AML-193 (cell line): ENCODE measurements around the gene VAMP1.
A peak's percentile ranks its signal among the peaks of the same experiment; 100 is the strongest.
"Not testable (repeated sequence)": the region's sequence is repeated elsewhere in the genome, so short reads cannot be mapped to it uniquely, and the experiment has no call there.

Experiments used
- DNase-seq, 2 experiments: peaks; one replicate each; lab custom pipeline; 2025; lab: John Stamatoyannopoulos, UW

Gene VAMP1

DNA sequence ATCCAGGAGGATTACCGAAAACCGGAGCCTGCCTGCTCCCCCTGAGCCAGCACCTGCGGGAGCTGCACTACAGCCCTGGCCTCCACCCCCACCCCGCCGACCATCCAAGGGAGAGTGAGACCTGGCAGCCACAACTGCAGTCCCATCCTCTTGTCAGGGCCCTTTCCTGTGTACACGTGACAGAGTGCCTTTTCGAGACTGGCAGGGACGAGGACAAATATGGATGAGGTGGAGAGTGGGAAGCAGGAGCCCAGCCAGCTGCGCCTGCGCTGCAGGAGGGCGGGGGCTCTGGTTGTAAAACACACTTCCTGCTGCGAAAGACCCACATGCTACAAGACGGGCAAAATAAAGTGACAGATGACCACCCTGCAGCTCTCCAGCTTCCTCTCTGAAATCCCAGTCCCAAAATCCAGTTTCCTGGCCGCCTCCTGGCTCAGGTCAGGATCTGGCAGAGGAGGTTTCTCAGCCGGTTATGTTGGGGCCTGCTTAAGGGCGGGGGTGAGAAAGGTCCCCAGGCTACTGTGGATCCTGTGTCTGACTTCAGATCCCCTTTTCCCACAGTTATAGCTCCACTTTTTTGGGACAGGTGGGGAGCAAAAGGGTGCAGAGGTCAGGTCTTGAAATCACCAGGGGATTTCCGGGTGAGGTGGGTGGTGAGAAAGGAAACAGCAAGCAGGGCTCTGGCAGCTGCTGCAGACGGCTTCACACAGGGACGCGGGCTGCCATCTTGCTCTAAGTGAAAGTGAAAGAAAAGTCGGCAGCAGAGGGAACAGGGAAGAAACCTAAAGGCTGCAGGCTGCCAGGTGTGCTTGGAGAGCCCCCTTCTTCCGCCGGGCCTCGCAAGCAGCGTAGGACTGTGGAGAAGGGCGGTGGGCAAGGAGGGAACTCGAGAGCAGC lies 18.9 kb downstream of the VAMP1 start, which contains the start of gene TAPBPL:
TSS of gene TAPBPL (plus strand) at position 695 of the 897 bp plus-strand sequence. CDS start 207 bp downstream, outside the sequence.
- peak; percentile 52 to 56 for DNase-seq

DNA sequence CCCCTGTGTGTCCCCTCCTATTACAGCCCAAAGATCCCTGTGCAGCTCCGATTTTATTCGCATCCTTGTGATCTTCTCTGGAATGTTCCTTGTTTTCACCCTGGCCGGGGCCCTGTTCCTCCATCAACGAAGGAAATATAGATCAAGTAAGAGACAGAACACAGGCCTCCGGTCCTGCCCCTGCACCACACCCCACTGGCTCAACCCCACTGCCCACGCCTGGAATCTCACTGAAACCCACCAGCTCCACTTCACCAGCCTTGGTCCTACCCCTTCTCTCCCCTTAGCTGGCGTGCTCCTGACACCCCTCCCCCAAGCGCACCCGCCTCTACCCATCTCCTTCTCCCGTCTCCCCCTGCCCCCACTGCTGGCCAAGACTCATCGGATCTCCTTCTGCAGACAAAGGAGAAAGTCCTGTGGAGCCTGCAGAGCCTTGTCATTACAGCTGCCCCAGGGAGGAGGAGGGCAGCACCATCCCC lies 19.6 kb downstream of the VAMP1 start:
- DNase-seq, result no peak

DNA sequence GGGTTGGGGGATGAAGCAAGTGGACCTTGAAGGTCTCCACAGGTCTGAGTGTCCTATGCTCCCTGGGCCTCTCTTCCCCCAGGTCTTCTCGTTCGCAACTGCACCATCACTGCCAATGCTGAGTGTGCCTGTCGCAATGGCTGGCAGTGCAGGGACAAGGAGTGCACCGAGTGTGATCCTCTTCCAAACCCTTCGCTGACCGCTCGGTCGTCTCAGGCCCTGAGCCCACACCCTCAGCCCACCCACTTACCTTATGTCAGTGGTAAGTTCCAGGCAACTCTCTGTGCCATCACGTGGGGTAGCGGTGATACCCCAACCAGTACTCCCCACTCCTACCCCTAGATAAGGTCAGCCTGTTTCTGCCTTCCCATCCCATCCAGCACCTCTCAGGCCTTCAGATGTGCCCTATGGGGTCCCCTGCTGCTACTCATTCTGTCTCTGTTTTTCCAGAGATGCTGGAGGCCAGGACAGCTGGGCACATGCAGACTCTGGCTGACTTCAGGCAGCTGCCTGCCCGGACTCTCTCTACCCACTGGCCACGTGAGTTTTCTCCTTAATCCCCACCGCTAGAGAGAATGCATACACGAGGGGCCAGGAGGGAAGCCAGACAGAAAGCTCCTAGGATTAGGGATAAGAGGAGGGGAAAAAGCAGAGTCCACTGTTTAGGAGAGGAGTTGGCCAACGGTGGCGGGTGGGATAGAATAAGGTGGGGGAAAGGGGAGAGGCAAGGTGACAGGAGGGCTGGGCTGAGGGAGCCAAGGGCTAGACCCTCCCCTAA lies 20.2 kb downstream of the VAMP1 start:
- DNase-seq, result no peak

DNA sequence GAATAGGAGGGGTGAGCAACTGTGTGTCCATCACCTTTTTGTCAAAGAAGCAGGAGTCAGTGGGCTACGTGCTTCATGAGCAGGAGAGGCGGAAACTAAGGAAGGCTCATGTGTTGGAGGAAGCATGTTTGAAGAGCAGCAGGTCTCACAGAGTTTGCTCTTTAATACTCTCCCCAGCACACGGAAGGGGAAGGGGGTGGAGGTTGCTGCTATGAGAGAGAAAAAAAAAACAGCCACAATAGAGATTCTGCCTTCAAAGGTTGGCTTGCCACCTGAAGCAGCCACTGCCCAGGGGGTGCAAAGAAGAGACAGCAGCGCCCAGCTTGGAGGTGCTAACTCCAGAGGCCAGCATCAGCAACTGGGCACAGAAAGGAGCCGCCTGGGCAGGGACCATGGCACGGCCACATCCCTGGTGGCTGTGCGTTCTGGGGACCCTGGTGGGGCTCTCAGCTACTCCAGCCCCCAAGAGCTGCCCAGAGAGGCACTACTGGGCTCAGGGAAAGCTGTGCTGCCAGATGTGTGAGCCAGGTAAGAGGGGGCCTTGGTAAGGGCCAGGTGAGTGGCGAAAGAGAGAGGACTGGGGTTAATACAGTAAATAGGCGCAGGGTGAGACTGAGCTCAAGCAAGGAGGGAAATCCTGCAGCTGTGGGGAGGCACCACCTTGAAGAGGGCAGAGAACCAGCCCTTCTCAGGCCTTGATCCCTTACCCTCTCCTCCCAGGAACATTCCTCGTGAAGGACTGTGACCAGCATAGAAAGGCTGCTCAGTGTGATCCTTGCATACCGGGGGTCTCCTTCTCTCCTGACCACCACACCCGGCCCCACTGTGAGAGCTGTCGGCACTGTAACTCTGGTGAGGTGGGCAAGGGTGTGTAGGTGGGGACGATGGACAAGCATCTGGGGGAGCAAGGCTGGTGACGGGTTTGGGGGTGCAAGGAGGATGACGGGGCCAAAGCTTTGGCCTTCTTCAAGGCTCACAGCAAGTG lies 25.5 kb downstream of the VAMP1 start, which contains the start of gene CD27:
TSS of gene CD27 (plus strand) at position 252 of the 985 bp plus-strand sequence. CDS start at position 393, 141 bp downstream.
- no peak for DNase-seq

DNA sequence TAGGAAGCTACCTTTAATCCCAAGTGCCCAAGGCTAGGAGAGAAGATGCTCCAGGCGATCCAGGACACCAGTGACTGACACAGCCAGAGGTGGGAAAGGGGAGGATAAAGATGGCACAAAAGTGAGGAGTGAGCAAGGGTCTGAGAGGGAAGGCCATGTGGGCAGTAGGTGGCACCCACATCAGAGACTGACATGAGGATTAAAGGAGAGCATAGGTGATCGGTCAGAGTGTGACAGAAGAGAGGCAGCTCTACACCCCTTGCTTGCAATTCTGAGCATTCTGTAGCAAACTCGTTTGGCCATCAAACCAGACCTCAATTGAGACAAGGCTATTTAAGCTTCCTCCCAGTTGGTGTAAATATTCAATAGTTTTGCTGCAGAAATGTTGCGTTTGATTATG lies 26.4 kb downstream of the VAMP1 start:
- DNase-seq, result no peak

DNA sequence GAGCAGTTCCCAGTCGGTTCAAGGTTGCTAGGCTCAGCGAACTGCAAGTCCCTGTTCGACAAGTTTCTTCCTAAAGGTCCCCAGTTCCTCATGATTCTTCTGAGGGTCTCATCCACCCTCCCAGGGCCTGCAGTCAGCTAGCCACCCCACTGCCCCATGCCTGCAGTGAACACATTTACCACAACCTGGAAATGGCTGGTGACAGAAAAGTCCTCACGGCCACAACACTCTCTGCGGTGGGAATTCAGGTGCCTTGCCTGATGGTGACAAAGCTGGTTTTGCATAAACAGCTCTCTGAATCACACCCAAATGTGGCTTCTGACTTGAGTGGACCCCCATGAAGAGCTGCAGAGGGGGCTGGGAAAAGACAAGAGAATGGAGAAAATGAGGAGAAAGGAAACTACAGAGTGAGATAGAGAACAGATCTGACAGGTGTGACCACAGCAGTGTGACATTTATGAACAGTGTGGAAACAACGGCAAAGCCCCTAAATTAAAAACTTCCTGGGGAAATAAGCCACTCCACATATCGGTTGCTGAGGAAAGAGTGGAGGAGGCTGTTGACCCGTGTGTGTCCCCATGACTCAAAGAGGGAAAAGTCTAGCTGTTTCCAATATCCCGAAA lies 27.0 kb downstream of the VAMP1 start:
- DNase-seq, result no peak

DNA sequence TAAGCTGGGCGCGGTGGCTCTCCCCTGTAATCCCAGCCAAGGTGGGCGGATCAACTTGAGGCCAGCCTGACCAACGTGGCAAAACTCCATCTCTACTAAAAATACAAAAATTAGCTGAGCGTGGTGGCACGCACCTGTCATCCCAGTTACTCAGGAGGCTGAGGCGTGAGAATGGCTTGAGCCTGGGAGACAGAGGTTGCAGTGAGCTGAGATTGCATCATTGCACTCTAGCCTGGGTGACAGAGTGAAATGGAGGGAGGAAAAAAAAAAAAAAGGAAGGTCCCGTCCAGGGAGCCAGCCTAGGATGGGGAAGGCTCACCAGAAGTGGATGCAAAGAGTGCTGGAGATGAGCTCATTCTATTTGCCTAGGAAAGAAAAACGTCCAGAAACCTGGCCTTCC lies 27.6 kb downstream of the VAMP1 start:
- no peak for DNase-seq

DNA sequence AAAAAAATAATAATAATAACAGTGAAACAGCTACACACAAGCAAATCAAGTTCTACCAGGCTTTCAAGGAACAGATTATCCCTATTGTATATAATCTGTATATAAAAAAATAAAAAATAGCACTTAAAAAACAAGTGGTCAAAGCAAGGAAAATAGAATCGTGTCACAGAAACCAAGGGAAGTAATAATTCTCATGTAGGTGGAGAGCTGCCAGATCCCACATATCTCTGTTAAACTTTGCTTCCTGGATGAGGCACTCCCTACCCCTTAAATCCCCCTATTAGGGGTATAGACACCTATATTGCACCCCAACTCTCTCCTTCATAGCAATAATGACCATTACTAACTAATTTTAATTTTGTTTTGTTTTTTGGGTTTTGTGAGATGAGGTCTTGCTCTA lies 30.1 kb downstream of the VAMP1 start:
- no peak for DNase-seq

DNA sequence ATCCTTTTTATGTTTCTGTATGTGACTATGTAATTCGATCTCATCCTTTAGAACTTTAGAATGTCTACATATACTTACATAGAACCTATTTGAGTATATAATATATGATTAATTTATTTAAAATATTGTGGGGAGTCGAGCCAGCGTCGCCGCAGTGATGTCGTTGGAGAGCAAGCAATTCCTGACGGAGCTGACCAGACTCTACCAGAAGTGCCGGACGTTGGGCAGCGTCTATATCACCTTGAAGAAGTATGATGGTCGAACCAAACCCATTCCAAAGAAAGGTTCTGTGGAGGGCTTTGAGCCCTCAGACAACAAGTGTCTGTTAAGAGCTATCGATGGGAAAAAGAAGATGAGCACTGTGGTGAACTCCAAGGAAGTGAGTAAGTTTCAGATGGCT lies 32.1 kb downstream of the VAMP1 start:
- DNase-seq, result no peak

DNA sequence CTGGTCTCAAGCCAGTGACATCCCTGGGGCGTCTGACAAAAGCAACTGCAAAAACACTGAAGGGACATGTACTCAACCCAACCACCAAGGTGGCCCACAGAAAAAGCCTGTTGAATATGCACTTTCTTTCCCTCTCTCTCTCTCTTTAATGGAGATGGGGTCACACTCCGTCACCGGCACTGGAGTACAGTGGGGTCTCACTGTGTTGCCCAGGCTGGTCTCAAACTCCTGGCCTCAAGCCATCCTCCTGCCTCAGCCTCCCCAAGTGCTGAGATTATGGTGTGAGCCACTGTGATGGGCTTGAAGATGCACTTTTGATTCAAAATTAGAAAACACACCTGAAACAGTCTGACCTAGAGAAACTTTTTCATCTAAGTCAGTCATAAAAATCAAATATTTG lies 32.9 kb downstream of the VAMP1 start:
- no peak for DNase-seq

DNA sequence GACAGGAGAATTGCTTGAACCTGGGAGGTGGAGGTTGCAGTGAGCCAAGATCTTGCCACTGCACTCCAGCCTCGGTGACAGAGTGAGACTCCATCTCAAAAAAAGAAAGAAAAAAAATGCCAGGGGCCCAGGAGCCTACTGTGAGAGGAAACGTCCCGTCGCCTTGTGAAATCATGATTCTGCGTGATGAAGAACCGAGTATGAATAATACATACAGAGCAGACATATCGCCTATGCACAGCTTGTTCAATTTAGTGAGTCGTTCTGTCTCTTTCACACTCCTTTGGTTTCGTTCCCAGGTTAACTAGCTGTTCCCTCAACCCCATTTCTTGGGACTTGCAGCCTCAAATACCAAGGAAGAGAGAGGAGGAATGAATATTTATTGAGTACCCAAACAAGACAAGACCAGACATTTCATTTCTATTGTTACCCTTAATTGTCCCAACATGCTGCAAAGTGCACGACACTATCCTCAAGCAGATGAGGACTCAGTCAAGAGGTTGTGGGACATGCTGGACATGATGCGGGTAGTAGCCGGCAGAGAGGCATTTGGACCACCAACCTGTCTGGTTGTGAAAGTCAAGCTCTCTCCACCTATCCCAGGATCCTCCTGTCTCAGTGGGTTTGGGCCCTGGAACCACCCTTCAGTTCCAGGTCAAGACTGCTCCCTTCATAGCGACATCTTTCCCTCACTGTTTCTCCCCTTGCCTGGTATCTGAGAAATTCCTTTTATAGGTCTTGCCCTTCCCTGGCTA lies 34.3 kb downstream of the VAMP1 start:
- DNase-seq, result no peak

DNA sequence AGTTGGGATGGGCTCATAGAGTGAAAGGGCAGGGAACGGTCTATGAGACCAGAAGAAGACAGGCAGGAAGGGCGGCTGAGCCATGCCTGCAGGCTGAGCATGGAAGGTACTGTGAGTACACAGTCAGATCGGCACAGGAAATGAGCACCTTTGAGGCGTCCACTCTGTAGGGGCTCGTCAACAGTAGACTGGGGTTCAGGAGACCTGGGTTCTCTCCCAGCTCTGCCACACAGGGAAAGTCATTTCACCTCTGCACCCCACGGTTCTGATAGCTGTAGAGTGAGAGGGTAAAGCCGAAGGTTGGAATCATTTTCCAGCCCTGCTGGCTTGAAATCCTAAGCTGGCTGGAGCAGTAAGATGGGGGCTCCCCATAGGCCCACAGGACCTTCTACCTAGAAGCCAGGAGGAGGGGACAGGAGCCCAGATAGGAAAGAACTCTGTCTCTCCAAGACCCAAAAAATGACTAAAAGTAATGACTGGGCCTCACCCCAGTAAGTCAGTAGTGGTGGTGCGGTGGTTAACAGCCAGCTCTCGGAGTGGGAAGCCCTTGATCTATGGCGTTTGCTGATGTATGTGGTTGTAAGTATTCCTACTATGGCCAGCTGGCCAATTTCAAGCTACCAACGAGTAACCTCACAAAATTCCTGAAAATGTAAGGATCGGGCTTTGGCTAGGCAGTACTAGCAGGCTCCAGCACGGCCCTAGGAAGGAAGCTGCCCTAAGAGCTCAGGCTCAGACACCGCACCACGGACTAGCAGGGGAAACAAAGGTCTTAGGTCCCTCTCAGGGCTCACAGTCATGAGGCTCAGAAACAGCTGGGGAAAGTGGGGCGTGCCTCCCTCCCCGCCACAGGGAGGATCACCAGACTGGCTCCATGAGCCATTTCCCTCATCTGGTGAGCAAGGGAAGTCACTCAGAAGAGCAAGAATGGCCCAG lies 36.0 kb downstream of the VAMP1 start:
- DNase-seq, result no peak

DNA sequence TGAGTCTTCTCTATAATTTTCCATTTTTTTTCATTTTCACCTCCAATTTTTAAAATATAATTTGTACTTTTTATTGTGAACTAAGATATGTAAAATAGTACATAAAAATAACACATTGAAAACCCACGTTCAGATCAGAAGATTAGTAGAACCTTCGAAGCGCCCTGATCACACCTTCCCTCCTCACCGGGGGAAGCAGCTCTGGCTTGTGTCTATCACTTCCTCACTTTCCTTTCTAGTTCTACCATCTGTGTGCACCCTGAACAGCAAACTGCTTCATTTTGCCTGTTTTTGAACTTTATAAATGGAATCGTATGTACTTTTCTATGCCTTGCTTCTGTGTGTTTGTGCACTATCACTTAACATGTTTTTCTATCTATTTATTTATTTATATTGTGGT lies 37.5 kb downstream of the VAMP1 start:
- DNase-seq, result no peak

DNA sequence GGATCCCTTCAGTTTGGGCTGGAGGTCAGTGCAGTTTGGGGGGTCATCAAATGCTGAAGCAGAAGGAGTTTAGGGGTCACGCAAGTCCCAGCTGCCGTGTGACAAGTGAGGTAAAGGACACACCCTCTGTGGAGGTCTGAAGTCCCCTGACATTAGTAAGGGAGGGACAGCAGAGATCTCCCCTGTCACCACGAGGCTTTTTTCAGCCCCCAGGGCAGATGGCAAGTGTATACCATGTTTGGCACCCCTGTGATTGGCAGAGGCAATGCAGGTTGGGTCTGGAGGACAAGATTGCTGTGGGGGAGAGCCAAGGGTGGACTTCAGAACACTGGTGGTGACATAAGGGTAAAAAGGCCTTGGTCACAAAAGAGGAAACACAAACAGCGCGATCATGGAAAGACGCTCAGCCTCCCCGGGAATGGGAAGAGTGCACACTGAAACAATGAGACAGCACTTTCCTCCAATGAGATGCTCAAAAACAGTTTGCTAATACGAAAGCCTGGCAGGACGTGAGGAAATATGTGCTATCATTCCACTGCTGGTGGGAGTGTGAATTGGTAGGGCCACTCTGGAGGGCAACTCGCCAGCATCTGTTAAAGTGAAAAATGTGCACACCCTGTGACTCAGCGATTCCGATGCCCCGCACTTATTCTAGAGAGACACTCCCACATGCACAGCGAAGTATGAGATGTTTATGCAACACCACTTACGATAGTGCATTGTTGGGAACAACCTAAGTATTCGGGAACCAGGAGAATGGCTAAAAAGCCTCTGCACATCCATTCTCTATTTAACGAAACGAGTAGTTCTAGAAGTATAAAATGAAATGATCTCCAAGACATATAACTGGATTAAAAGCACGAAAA lies 40.1 kb downstream of the VAMP1 start:
- peak; percentile 92 for DNase-seq

DNA sequence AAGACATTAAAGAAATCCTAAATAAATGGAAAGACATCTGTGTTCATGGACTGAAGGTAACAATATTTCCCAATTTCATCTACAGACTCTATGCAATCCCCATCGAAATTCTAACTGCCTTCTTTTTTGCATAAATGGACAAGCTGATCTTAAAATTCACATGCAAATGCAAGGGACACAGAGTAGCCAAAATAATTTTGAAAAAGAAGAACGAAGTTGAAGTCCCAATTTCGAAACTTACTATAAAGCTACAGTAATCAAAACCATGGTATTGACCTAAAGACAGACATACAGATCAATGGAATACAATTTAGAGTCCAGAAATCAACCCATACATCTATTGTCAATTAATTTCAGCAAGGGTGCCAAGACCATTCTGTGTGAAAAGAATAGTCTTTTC lies 42.2 kb downstream of the VAMP1 start:
- no peak for DNase-seq

DNA sequence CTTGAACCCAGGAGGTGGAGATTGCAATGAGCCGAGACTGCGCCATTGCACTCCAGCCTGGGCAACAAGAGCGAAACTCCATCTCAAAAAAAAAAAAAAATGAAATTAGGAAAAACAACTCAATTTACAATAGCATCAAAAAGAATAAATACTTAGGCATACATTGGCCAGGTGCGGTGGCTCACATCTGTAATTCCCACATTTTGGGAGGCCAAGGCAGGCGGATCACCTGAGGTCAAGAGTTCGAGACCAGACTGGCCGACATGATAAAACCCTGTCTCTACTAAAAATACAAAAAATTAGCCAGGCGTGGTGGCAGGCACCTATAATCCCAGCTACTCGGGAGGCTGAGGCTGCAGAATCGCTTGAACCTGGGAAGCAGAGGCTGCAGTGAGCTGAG lies 42.7 kb downstream of the VAMP1 start:
- DNase-seq, result not testable (repeated sequence)

DNA sequence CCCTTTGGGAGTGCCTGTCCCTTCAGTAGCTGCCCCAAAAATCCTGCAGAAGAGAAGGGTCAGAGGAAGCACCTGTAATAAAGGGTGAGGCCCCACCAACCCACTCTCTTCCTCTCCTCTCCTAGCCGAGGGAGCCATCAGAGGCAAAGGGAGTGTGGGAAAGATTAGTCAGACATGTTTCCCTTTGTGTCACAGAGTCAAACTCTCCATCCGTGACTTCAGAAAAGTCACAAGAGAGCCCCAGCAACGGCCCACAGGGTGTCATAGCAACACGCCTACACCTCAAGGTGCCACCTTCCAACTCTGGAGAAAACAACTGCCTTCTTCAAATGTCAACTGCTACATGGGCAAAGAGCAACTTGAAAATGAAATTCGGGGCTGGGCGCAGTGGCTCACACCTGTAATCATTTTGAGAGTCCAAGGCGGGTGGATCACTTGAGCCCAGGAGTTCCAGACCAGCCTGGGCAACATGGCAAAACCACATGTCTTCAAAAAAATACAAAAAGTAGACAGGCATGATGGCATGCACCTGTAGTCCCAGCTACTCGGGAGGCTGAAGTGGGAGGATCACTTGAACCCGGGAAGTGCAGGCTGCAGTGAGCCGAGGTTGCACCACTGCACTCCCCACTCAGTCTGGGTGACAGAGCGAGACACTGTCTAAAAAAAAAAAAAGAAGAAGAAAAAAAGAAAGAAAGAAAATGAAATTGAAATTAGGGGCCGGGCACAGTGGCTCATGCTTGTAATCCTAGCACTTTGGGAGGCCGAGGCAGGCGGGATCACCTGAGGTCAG lies 43.4 kb downstream of the VAMP1 start:
- no peak for DNase-seq
